Measurements from ENCODE around the gene CATSPER3. TPM values are rescaled to one million over a fixed set of nuclear protein-coding genes. Genes with fewer than 3 reads are reported as not detected.
A peak's percentile ranks its signal among the peaks of the same experiment; 100 is the strongest.

The CATSPER3 gene
- polyA plus RNA-seq, 5 donors: 0.74 to 1.1 (median 0.89) TPM

DNA sequence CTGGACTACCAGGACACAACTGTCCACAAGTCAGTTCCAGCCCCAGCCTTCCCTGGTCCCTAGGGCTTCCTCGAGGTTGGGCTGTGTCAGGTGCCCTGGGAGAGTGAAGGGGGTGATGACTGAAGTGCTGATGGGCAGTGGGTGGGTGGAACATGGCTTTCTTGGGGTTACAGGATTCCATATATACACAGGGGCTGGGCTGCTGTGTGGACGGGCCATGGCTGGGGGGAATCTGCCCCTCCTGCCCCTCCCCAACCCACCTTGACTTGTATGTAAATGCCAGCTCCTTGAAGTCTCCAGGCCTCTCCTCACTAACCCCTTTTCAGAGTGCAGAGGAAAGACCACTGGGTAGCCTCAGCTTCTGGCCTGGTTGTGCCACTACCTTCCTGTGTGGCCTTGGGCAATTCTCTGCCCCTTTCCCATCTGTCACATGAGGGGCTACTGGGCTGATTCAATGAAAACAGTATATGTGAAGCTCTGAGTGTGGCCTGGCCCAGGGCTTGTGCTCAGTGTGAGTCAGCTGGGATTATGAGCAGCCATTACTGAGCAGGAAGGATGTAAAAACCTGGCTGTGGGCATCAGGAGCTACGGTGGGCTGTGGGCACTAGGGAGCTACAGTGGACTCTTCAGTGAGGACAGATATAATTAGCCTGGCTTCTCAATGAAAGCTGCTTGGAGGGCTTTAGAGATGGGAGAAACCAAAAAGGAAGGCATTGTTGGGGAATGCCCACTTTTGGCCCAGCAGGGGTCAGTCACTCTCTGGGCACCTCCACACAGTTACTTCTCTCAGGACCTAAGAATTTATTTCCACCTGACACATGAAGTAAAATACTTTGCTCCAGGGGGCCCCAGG lies 43.0 kb downstream of the CATSPER3 start:
- no peak for DNase-seq

DNA sequence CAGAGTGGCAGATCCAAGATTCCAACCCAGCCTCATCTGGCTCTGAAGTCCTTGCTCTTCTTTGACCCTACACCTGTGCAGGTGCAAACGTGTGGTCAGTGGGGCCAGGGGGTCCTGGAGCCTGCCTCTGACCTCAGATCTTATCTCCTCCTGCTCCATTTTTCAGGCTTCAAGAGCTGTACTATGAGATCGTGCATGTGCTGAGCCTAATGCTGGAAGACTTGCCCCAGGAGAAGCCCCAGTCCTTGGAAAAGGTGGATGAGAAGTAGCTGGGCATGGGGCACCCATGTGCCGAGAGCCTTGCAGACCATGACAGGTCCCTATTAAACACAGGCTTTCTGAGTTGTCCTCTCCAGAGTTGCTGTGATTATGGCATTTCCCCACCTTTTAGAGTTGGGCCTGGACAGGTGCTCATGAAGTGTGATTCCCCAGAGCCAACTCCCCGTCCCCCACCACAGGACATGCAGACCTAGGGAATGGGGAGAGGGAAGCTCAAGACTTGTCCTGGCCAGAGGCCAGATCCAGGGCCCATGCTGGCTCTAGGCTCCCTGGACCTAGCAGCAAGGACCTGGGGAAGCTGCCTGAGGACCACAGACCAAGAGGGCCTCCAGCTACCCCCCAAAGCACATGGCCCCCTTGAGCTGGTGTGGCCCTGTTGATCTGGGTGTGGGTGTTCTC lies 43.8 kb downstream of the CATSPER3 start:
- DNase-seq: no peak

DNA sequence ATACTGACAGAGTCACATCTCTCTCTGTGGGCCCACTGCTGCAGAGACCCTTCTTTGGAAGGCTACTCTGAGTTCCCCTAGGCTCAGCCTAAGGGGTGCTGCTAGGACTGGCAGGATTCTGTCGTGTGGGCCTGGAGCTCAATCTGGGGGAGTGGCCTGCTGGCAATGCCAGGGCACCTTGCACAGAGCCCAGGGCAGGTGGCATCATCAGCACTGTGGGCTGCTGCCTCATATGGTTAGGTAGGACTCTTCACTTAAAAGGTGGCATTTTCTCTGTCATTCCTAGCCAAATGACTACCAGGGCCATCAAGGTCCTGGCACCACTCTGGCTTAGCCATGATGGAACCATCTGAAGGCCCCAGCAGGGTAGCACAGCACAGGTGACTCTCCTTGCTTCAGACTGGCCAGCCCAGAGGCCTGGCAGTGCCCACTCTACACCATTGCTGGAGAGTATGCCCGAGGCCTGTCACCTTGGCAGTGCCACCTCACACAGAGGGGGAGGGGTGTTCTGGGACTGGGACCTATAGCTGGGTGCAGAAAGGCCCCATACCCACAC lies 44.4 kb downstream of the CATSPER3 start:
- DNase-seq: no peak

DNA sequence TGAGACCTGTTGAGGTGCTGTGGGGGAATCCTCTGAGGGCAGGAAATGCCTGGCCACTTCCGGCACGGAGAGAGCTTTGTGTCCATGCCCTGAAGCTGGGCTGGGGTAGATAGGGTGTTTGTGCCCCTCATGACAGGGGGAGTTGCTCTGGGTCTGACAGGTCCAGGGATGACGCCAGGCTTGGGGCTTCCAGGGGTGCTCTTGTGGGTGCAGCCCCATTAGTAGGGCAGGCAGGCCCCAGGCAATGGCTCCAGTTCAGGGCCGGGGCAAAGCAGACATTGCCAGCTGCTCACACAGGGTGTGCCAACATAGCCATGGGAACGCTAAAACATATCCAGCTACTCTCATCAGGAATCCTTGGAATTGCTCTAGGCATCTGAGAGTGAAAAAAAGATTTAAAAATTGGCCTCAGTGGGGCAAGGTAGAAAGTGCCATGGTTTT lies 45.3 kb downstream of the CATSPER3 start:
- DNase-seq: no peak

DNA sequence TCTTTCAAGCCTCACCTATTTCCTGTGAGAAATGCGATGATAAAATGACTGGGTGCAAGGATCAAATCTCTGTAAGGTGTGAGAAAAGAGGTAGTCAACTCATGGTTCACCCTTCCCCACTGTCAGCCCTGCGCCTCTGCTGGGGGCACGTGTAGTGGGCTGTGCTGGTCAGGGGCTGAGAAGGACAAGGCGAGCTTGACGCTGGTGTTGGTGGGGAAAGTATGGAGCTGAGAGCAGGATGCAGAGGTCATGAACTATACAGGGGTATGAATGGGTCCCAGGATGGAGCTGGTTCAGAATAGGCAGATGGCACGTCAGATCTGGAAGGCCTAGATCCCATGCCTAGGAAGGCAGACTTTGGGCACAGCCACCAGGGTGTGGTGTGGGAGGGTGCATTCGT lies 45.7 kb downstream of the CATSPER3 start:
- no peak for DNase-seq

DNA sequence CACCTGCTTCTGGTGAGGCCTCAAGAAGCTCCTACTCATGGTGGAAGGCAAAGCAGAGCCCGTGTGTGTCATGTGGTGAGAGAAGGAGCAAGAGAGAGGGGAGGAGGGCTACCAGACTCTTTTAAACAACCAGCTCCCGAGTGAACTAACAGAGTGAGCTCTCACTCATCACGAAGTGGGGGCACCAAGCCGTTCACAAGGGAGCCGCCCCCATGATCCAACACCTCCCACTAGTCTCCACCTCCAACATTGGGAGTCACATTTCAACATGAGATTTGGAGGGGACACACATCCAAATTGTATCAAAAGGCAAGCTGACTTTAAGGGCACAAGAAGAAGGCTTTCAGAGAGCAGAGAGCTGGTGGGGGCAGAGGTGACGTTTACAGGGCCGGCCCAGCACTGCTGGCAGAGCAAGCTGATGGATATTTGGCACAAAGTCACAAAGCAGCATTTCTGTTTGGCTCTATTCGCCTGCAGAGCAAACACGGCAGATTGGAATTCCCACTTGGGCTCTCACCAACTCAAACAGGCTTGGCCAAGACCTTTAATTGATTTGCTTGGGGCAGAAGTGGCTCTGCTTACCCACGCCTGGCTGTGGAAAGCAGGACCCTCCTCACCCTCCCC lies 46.4 kb downstream of the CATSPER3 start:
- peak in 1 of 2 donors; percentile 45 for DNase-seq

DNA sequence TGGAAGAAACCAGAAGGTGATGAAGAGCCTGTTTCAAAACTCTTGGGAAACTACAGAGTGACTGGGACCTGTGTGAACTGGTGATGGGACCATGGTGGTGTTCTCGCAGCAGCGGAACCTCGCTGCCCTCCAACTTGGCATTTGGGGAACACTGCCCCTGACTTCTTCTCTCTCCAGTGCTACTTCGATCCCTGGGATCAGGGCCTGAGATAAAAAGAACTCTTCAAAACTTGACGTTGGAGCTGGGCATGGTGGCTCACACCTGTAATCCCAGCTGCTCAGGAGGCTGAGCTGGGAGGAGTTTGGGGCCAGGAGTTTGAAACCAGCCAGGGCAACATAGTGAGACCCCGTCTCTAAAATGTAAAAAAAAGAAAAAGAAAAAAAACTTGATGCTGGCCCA lies 48.2 kb downstream of the CATSPER3 start:
- no peak for DNase-seq

DNA sequence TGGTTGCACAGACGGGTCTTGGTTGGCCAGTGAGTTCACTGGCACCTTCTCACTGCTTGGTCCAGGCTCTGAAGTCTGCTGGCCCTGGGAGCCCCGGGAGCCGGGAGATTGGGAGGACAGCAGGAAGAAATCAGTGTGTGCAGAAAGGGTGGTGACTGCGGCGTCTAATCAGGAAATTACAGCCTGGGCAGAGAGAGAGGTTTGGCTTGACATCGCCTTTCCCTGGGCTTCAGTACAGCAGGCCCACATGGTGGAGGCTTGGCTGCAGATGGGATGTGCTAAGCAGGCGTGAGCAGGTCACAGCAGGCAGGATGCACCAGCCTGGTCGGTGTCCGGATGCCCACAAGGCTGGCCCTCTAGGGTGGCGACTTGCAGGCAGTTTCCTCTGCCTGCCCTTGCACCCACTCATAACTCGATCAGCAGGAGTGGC lies 49.2 kb downstream of the CATSPER3 start:
- DNase-seq: no peak

DNA sequence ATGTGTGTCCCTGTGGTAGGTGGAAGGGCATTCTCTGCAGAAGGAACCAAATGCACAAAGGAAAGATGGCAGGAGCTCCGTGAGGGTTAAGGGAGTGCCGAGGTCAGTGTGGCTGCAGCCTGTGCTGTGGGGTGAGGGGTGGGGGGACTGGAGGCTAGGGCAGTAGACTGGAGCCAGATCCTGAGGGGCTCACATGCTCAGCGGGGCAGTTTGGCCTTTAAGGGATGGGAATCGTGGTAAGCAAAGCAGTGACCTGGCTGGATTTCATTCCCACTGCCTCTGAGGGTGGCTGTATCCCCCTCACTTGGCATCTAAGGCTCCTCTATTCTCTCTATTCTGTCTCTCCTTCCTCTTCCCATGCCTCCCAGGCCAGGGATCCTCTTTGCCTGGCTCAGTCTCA lies 50.8 kb downstream of the CATSPER3 start:
- no peak for DNase-seq

DNA sequence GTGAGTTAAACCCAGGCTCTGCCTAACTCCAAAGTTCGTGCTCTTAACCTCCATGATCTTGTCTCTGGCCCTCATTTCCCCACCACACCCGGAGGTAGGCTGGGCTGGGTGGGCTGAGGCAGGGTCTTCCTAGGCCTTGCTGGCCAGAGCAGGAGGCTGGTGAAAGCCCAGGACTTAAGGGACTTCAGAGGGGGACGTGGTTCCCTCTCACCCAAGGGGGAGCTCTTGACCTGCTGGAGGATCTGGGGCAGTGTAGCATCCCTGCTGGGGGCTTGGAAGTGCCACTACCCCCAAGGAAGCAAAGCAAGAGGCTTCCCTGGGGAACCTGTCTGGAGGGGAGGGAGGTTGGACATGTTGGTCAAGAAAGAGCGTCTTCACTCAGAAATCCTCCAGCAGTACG lies 51.6 kb downstream of the CATSPER3 start:
- no peak for DNase-seq

DNA sequence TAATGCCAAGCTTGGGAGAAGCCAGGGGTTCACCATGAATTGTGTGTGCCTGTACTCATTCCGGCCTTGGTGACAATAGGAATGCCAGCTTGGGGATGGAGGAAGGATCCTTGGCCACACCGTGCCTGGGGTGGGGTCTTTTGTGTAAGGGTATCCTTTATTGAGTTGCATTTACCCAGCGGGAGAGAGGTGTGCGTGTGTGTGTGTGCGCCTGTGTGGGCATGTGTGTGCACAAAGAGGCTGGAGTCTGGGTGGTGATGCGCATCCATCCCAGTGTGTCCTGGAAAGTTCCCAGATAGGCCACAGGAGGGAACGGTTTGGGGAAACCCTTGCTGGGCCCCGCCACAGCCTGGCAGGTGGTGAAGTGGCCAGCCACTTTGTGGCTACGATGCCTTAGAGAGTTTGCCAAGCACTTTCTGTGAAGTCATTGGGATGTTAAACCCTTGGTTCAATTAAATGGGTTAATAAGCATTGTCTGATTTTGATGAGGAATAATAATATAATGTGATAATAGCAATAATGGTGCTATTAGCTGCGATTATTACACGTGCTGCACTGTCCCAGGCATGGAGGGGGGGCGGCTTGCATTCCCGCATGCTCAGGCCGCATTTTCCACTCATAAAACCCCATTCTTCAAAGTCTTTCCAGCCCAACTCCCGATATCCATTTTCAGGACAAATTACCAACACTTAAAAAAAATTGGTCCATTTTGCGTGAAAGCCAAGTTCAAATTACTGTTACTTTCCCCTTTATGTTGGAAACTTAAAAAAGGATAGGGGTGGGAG lies 52.6 kb downstream of the CATSPER3 start:
- DNase-seq: no peak

DNA sequence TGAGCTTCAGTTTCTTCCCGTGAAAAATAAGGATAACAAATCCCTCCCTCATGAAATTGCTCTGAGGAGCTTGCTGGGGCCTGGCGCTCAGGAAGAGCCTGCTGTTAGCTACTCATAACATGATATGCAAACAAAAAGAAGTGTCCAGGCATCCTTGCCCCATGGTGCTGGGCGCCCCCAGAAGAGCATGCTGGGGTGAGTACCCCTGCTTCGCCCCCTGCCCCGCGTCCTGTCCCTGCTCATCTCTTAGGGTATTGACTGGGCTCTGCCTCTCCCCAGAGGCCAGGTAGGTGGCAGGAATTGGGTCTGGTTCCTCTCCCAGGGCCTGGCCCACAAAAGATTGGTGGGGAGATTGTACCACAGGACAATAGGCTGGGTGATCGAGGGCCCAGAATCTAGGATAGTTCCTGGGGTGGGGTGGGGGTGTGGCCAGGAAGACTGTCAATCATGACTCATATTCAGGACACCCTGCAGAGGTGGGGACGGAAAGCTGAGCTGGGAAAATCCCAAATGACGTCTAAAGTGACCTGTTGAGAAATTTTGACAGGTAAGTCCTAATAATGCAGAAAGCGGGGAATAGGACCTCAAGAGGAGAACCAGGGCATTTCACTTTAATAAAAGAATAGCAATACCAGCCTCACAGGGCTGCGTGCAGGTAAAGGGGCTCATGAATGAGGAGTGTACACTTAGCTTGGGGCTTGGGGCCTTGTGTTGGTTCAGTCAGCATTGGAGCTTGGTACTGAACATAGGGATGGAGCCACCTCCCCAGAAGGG lies 57.4 kb downstream of the CATSPER3 start:
- no peak for DNase-seq

DNA sequence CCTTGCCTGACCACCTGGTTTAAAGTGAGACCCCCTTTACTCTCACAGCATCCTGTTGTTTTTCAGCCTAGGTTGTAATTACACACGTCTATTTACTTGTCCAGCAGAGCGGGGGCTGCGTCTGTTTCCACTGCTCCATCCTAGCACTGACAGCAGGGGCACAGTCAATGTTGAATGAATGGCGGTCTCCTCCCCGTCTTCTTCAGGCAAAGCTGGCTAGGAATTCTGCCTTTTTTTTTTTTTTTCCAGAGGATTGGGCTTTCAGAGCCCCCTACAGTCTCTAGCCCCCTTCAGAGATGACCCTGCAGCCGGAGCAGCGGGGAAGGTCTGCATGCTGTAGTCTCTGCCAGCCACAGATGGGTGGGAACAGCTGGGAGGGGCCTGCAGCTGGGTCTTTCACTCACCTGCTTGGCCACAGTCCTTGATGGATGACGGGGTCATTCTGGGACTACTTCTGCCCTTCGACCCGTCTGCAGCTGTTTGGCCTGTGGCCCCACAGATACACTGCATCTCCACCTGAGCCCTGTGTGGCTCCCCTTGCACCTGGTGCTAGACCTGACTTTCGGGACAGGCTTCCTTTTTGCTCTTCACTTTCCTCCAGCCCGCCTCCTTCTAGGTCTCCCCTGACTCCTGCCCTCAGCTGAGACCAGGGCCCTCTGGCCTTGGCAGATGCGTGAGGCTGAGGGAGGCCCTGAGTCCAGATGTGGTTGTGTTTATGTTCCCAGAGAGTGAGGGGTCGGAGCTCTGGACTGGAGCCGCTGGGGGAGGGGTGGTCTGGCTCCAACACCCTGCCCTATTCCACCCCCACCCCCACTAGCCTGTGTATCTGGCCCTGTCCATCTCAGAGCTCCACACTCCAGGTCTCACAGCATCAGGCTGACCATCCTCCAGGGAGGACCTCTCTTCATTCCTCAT lies 58.3 kb downstream of the CATSPER3 start:
- no peak for DNase-seq

DNA sequence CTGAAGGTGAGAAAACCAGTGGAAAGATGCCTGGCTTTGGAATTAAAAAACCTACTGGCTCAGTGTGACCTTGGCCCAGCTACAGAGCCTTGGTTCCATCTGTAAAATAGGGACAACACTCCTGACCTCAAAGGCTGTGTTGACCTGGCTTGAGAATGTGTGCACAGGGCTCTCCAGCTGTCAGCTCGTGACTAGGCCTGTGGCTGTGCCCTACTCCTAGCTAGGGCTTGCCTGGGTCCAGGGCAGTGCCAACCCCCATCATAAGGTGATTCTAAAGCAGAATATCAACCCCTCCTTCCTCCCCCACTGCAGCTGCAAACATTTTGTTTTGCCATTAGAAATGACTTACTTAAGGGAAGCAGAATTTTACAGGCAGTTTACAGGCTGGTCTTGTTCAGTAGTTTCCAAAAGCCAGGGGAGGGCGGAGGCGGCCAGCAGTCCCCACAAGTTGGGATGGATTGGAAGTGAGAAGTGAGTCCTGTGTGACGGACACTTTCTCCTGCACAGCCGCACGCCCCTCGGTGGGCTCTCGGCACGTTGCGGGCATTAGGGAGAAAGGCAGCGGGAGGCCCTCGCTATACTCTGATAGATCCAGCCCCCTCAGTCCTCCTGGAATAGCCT lies 59.0 kb downstream of the CATSPER3 start:
- no peak for DNase-seq

DNA sequence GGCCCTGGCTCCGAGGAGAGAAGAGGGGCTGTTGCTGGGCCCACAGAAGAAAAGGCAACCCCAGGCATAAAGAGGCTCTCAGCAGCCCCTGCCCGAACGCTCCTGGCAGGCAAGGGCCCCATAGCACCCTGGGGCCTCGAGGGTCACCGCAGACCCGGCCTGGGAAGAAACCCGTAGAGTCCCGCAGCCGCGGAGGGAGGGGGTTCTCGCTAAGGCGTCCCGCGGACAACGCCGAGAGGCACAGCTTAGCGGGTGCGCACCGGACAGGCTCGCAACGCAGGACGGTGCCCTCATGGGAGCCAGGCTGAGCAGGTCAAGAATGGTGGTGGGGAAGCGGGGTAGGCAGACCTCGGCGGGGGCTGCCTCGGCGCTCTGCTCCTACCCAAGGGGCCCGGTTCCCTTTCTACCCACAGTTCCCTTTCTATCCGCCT lies 59.6 kb downstream of the CATSPER3 start:
- DNase-seq: no peak

DNA sequence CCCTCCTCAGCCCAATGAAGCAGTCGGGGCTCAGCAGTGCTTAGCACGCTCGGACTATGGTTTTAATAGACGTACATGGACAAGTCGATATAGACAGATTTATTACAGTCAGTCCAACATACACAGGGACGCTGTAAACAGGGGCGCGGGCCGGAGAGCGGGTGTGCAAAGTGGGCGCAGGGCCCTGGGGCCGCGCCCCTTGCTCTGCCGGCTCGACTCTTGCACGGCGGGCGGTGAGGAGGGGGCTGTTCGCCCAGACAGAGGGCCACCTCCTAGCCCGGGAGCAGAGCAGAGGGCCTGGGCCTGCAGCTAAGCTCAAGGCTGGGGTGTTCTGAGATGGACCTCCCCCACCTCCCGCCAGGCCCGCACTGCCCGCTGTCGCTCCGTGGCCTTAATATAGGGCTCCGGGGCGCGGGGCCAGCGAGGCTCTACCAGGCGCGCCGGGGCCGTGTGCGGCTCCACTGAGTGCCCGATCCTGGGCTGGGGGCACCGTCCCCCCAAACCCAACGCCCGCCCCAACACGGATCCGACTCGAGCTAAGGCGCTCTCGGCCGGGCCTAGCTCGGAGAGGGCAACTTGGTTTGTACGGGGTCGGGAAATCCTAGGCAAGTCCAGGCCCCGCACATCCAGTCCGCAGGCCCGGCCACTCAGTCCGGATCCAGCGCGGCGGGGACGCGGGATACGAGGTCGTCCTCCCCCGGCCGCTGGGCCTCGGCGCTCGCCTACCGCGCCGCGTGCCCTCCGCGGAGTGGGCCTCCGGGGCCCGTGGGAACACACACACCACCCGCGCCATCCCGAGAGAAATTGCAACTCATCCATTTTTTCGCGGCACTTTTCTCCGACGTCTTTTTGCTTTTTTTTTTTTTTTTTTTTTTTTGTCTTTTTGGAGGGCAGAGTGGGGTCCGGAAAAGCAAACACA lies 60.2 kb downstream of the CATSPER3 start:
- no peak for DNase-seq

DNA sequence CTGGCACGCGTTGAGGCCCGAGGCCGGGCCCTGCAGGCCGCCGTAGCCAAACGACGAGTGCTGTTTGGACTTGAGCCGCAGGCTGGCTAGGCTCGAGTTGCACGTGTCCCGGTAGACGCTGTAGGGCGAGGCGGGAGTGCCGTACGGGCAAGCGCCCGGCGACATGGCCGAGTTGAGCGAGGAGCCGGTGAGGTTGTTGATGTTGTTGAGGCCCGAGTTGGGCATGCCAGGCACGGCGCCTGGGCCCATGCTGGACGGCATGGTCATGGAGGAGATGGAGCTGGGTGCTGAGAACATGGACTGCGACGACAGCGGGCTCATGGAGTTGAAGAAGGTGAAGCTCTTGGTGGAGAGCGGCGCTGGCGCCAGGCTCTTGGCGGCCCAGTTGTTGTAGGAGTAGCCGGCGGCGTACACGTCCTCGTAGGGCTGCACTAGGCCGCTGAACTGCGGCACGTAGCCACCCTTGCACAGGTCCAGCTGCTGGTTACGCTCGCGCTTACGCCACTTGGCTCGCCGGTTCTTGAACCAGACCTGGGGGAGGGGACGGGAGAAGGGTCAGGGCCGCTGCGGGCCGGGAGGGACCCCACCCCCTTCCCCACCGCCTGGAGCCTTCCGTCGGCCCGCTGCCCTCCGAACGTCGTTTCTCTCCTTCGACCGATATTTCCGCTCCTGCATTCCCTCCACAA lies 61.2 kb downstream of the CATSPER3 start:
- DNase-seq: no peak

Measured in right lung (tissue), 5 donors.